Measurements from ENCODE around the gene REEP6.

REEP6 gene

GRCh38 chr19:1467490-1468273 is 23.3 kb upstream of the REEP6 start:
- peaks cover 0 to 72% (median 50%) of the 10 kb centered on the region in 3 experiments for H3K27me3 ChIP-seq (ENCODE audit: control insufficient read depth in 3 of 3, insufficient read depth in 3 of 3, low read depth in 1 of 3, low read length in 3 of 3)
- H3K4me1 ChIP-seq (ENCODE audit: control insufficient read depth in 2 of 2, insufficient read depth in 1 of 2, low read depth in 1 of 2, low read length in 2 of 2), result peaks cover 0 to 27% of the 10 kb centered on the region in 2 donors
- H3K9me3 ChIP-seq (replicated peaks in 1 of 2; ENCODE audit: control insufficient read depth in 2 of 2, insufficient read depth in 1 of 2, low read depth in 1 of 2, low read length in 2 of 2), result peaks cover 0 to 11% of the 10 kb centered on the region in 2 donors
- peak overlapping the region; percentile 21 for H3K14ac ChIP-seq (ENCODE audit: low read length)
- no peak overlapping the region for H2AFZ ChIP-seq (ENCODE audit: low read length)
- no peak overlapping the region for H2BK120ac ChIP-seq (ENCODE audit: low read depth, low read length)
- H3K4me3 ChIP-seq (ENCODE audit: low read length in 2 of 2), result no peak overlapping the region
- peak overlapping the region; percentile 24 for H2BK5ac ChIP-seq (ENCODE audit: low read length)
- peak overlapping the region; percentile 17 for H4K8ac ChIP-seq (ENCODE audit: low read depth, low read length)
- H3K4ac ChIP-seq (ENCODE audit: low read length), result no peak overlapping the region
- peak overlapping the region; percentile 90 for H2AK5ac ChIP-seq (ENCODE audit: low read depth, low read length)
- H3K23ac ChIP-seq (ENCODE audit: low read depth, low read length, poor library complexity), result peak overlapping the region; percentile 91
- no peak overlapping the region for H4K91ac ChIP-seq (ENCODE audit: low read depth, low read length, poor library complexity)
- H3K27ac ChIP-seq (replicated peaks; ENCODE audit: low read length), result no peak overlapping the region
- H2BK15ac ChIP-seq (ENCODE audit: low read length), result peak overlapping the region; percentile 75
- peaks cover 1 to 61% of the 10 kb centered on the region in 2 donors for H3K36me3 ChIP-seq (replicated peaks in 1 of 2; ENCODE audit: control insufficient read depth in 2 of 2, insufficient read depth in 2 of 2, low read length in 2 of 2)
- DNase-seq (ENCODE audit: low spot score), result no peak
- peaks cover 26% of the 10 kb centered on the region for H3K79me1 ChIP-seq (ENCODE audit: low read depth, low read length)
- no peak overlapping the region for H2BK12ac ChIP-seq (ENCODE audit: low read length)
- peak overlapping the region; percentile 40 for H3K4me2 ChIP-seq (ENCODE audit: insufficient read depth, low read length, poor library complexity, severe bottlenecking)
- H3K18ac ChIP-seq (ENCODE audit: low read length), result peak overlapping the region; percentile 94
- WGBS, 2 donors (ENCODE audit: extremely low coverage in 2 of 2, insufficient read length in 2 of 2, insufficient replicate concordance in 1 of 2), result no CpG with 5 or more reads among the region's 92 CpGs
- peak overlapping the region; percentile 60 for H3K9ac ChIP-seq (ENCODE audit: low read depth, low read length, poor library complexity)

DNA sequence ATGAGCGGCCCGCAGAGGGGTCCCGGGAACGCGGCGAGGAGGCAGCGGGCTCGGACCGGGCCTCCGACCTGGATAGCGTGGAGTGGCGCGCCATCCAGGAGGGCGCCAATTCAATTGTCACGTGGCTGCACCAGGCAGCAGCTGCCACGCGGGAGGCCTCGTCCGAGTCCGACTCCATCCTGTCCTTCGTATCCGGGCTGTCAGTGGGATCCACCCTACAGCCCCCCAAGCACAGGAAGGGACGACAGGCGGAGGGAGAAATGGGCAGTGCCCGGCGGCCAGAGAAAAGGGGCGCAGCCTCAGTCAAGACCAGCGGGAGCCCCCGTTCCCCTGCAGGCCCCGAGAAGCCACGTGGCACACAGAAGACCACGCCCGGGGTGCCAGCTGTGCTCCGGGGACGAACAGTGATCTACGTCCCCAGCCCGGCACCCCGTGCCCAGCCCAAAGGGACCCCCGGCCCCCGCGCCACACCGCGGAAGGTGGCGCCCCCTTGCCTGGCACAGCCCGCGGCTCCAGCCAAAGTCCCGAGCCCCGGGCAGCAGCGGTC is 22.6 kb upstream of the REEP6 start:
- Histone ChIP-seq H3K27ac (replicated peaks; ENCODE audit: low read length) (no peak overlapping the region), H2AK5ac (ENCODE audit: low read depth, low read length) (peak overlapping the region; percentile 90), H2BK12ac (ENCODE audit: low read length) (peak overlapping the region; percentile 73), H2BK15ac (ENCODE audit: low read length) (peak overlapping the region; percentile 58), H3K4ac (ENCODE audit: low read length) (no peak overlapping the region), H2BK120ac (ENCODE audit: low read depth, low read length) (no peak overlapping the region), H2AFZ (ENCODE audit: low read length) (no peak overlapping the region), H3K79me1 (ENCODE audit: low read depth, low read length) (peaks cover 29% of the 10 kb centered on the region), H3K4me1 (ENCODE audit: control insufficient read depth in 2 of 2, insufficient read depth in 1 of 2, low read depth in 1 of 2, low read length in 2 of 2) (peaks cover 0 to 27% of the 10 kb centered on the region in 2 donors), H3K36me3 (replicated peaks in 1 of 2; ENCODE audit: control insufficient read depth in 2 of 2, insufficient read depth in 2 of 2, low read length in 2 of 2) (peaks cover 1 to 56% of the 10 kb centered on the region in 2 donors), H4K8ac (ENCODE audit: low read depth, low read length) (no peak overlapping the region), H3K14ac (ENCODE audit: low read length) (peak overlapping the region; percentile 56), H2BK5ac (ENCODE audit: low read length) (peak overlapping the region; percentile 24), H3K9ac (ENCODE audit: low read depth, low read length, poor library complexity) (no peak overlapping the region), H3K9me3 (replicated peaks in 1 of 2; ENCODE audit: control insufficient read depth in 2 of 2, insufficient read depth in 1 of 2, low read depth in 1 of 2, low read length in 2 of 2) (peaks cover 0 to 11% of the 10 kb centered on the region in 2 donors), H4K91ac (ENCODE audit: low read depth, low read length, poor library complexity) (no peak overlapping the region), H3K23ac (ENCODE audit: low read depth, low read length, poor library complexity) (peak overlapping the region; percentile 91), H3K4me3 (ENCODE audit: low read length in 2 of 2) (no peak overlapping the region), H3K4me2 (ENCODE audit: insufficient read depth, low read length, poor library complexity, severe bottlenecking) (peak overlapping the region; percentile 11), H3K27me3 (ENCODE audit: control insufficient read depth in 3 of 3, insufficient read depth in 3 of 3, low read depth in 1 of 3, low read length in 3 of 3) (peaks cover 0 to 74% (median 50%) of the 10 kb centered on the region in 3 experiments), H3K18ac (ENCODE audit: low read length) (peak overlapping the region; percentile 90)
- WGBS, 2 donors (ENCODE audit: extremely low coverage in 2 of 2, insufficient read length in 2 of 2, insufficient replicate concordance in 1 of 2), result no CpG with 5 or more reads among the region's 49 CpGs
- DNase-seq (ENCODE audit: low spot score), result no peak

- Histone ChIP-seq H3K27ac (replicated peaks; ENCODE audit: low read length) (no peak overlapping the region), H3K4ac (ENCODE audit: low read length) (no peak overlapping the region), H3K36me3 (replicated peaks in 1 of 2; ENCODE audit: control insufficient read depth in 2 of 2, insufficient read depth in 2 of 2, low read length in 2 of 2) (peaks cover 1 to 52% of the 10 kb centered on the region in 2 donors), H2AFZ (ENCODE audit: low read length) (no peak overlapping the region), H3K14ac (ENCODE audit: low read length) (peak overlapping the region; percentile 56), H3K9me3 (replicated peaks in 1 of 2; ENCODE audit: control insufficient read depth in 2 of 2, insufficient read depth in 1 of 2, low read depth in 1 of 2, low read length in 2 of 2) (peaks cover 0 to 11% of the 10 kb centered on the region in 2 donors), H3K4me3 (ENCODE audit: low read length in 2 of 2) (no peak overlapping the region), H2BK120ac (ENCODE audit: low read depth, low read length) (no peak overlapping the region), H3K79me1 (ENCODE audit: low read depth, low read length) (peaks cover 31% of the 10 kb centered on the region), H3K4me1 (ENCODE audit: control insufficient read depth in 2 of 2, insufficient read depth in 1 of 2, low read depth in 1 of 2, low read length in 2 of 2) (peaks cover 0 to 27% of the 10 kb centered on the region in 2 donors), H4K91ac (ENCODE audit: low read depth, low read length, poor library complexity) (no peak overlapping the region), H3K4me2 (ENCODE audit: insufficient read depth, low read length, poor library complexity, severe bottlenecking) (peak overlapping the region; percentile 66), H3K9ac (ENCODE audit: low read depth, low read length, poor library complexity) (no peak overlapping the region), H3K27me3 (ENCODE audit: control insufficient read depth in 3 of 3, insufficient read depth in 3 of 3, low read depth in 1 of 3, low read length in 3 of 3) (peaks cover 0 to 74% (median 50%) of the 10 kb centered on the region in 3 experiments), H2BK15ac (ENCODE audit: low read length) (no peak overlapping the region), H3K18ac (ENCODE audit: low read length) (peak overlapping the region; percentile 90), H2BK5ac (ENCODE audit: low read length) (no peak overlapping the region), H2AK5ac (ENCODE audit: low read depth, low read length) (peak overlapping the region; percentile 90), H4K8ac (ENCODE audit: low read depth, low read length) (no peak overlapping the region), H3K23ac (ENCODE audit: low read depth, low read length, poor library complexity) (peak overlapping the region; percentile 91), H2BK12ac (ENCODE audit: low read length) (no peak overlapping the region)
- WGBS, 2 donors (ENCODE audit: extremely low coverage in 2 of 2, insufficient read length in 2 of 2, insufficient replicate concordance in 1 of 2), result no CpG with 5 or more reads among the region's 47 CpGs
- no peak for DNase-seq (ENCODE audit: low spot score)
Measured at GRCh38 chr19:1468821-1469254, 22.1 kb upstream of the REEP6 start.

Measured in neuronal stem cell (in vitro differentiated cells).